CD8-positive, alpha-beta memory T cell (primary cell): Measurements from ENCODE around the gene TPM2. TPM values are rescaled to one million over a fixed set of nuclear protein-coding genes. Genes with fewer than 3 reads are reported as not detected.

Experiments
- CTCF ChIA-PET: fragments of 350-600 bp; sonication (Branson Sonifier 250); formaldehyde crosslinking; loops from one replicate; lab custom pipeline; 2021; ENCODE audit warnings: antibody characterized with exemption; lab: Charles Lee
- POLR2A ChIA-PET: fragments of 350-600 bp; sonication (Branson Sonifier 250); formaldehyde crosslinking; loops from one replicate; lab custom pipeline; 2021; ENCODE audit warnings: antibody characterized with exemption; lab: Charles Lee
- DNase-seq, 5 donors: peaks; one replicate each; pipeline versions ENCODE4 v3.0.0 to v3.0.0-alpha.2; 2020 to 2022; ENCODE audit warnings: mixed read lengths in 1 of 5
- H3K27ac ChIP-seq: one replicate; pipeline ENCODE4 v1.7.0; 2013; ENCODE audit warnings: low read depth, mild to moderate bottlenecking, low read length, moderate library complexity
- H3K27me3 ChIP-seq: 2 replicates; pipeline ENCODE4 v1.7.0; 2013; ENCODE audit warnings: low read length, mild to moderate bottlenecking; ENCODE audit not compliant: insufficient read depth, poor library complexity, severe bottlenecking
- H3K36me3 ChIP-seq: 2 replicates; pipeline ENCODE4 v1.7.0; 2013; ENCODE audit warnings: mild to moderate bottlenecking, low read length, moderate library complexity; ENCODE audit not compliant: insufficient read depth
- H3K4me1 ChIP-seq: 2 replicates; pipeline ENCODE4 v1.7.0; 2013; ENCODE audit warnings: mild to moderate bottlenecking, low read length, moderate library complexity; ENCODE audit not compliant: insufficient read depth
- H3K4me3 ChIP-seq: 2 replicates; pipeline ENCODE4 v1.7.0; 2013; ENCODE audit warnings: mild to moderate bottlenecking, low read length
- H3K9me3 ChIP-seq: 2 replicates; pipeline ENCODE4 v1.7.0; 2013; ENCODE audit warnings: mild to moderate bottlenecking, low read length
- H3K27ac Mint-ChIP-seq, 8 donors: one replicate each; pipeline ENCODE4 v1.8.0; 2020 to 2021; ENCODE audit warnings: mixed read lengths in 8 of 8, mild to moderate bottlenecking in 6 of 8, inconsistent platforms in 3 of 8, moderate library complexity in 3 of 8
- H3K27me3 Mint-ChIP-seq, 2 donors: one replicate each; pipeline ENCODE4 v1.8.0; 2020 to 2021; ENCODE audit warnings: mixed read lengths in 2 of 2, mild to moderate bottlenecking in 1 of 2, moderate library complexity in 1 of 2
- H3K36me3 Mint-ChIP-seq, 3 donors: one replicate each; pipeline ENCODE4 v1.8.0; 2020 to 2021; ENCODE audit warnings: mixed read lengths in 3 of 3, inconsistent platforms in 1 of 3, mild to moderate bottlenecking in 1 of 3
- H3K4me1 Mint-ChIP-seq, 3 donors: one replicate each; pipeline ENCODE4 v1.8.0; 2020 to 2021; ENCODE audit warnings: mixed read lengths in 3 of 3, inconsistent platforms in 1 of 3, mild to moderate bottlenecking in 1 of 3
- H3K4me3 Mint-ChIP-seq, 7 donors: one replicate each; pipeline ENCODE4 v1.8.0; 2020 to 2021; ENCODE audit warnings: mixed read lengths in 7 of 7, mild to moderate bottlenecking in 6 of 7, moderate library complexity in 4 of 7, inconsistent platforms in 2 of 7
- H3K9me3 Mint-ChIP-seq, 5 donors: one replicate each; pipeline ENCODE4 v1.8.0; 2020 to 2022; ENCODE audit warnings: mixed read lengths in 5 of 5, mild to moderate bottlenecking in 3 of 5, moderate library complexity in 2 of 5, inconsistent platforms in 1 of 5
- polyA plus RNA-seq: library from polyadenylated mRNA; unstranded; fragments of 300-500 nt; fragmentation: Illumina TruSeq; gene quantifications from one replicate; pipeline ENCODE4 v1.2.3, GENCODE V29; 2021
- total RNA-seq, 2 experiments: library from RNA; stranded (reverse); gene quantifications; one replicate each; pipeline ENCODE4 v1.2.3, GENCODE V29; 2021

Gene TPM2
- total and polyA plus RNA-seq, 3 experiments from 2014 or later = 0.22 to 7.3 (median 6.6) TPM

DNA sequence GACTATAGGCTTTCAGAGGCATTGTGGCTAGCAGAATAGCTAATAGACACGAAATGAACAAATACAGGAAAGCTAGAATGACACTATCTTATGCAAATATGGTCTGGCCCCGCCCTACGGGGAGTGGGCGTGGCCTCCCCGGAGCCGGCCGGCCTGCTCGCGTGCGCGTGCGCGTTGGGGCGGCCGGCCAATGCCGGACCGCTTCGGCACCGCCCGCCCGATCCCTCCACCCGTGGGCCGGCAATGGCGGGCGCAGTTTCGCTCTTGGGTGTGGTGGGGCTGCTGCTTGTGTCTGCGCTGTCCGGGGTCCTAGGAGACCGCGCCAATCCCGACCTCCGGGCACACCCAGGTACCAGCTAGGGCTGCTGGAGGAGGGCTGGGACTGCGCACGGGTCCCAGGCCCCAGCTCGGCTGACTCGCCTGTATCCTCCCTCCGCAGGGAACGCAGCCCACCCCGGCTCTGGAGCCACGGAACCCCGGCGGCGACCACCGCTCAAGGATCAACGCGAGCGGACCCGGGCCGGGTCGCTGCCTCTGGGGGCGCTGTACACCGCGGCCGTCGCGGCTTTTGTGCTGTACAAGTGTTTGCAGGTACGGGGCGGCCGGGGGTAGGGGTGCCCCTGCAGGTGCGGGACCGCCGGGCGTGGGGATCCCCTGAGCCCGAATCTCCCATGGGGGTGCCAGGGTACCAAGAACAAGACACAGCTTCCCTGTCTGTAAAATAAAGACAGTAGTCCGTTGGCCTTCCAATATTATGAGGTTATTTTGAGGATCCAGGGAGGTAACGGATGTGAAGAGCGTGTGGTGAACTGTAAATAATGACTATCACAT, 31.4 kb downstream of the TPM2 start, which contains the start of gene CCDC107:
Gene CCDC107, plus strand, starts transcription at position 156 of the 831 bp plus-strand sequence. Its CDS starts 88 bp downstream, at position 244.
- H3K36me3 ChIP-seq = peaks cover 10% of the 10 kb centered on the region
- peaks cover 65% of the 10 kb centered on the region for H3K4me1 ChIP-seq
- no peaks in the 10 kb centered on the region for H3K9me3 ChIP-seq
- H3K36me3 Mint-ChIP-seq = peaks cover 11 to 29% (median 13%) of the 10 kb centered on the region in 3 donors
- H3K27ac Mint-ChIP-seq = peak within 1 kb of the TSS; percentile 97 to 100 (median 99)
- DNase-seq = peak; percentile 79 to 89 (median 87)
- H3K4me1 Mint-ChIP-seq = peaks cover 67 to 86% (median 79%) of the 10 kb centered on the region in 3 donors
- peak within 1 kb of the TSS; percentile 90 for H3K4me3 ChIP-seq
- ChIA-PET POLR2A (interaction anchor here (0.6 to 5.1 kb wide), 14 partner anchors 9 to 73 kb away, joined by 3 to 53 read pairs (median 6); partner anchors contain the start of genes CREB3, TESK1 and TLN1), CTCF (interaction anchor here (0.9 to 10.0 kb wide), 31 partner anchors 8 to 555 kb away, joined by 3 to 162 read pairs (median 7); partner anchors contain the start of genes ARHGEF39, CD72, CREB3 and GBA2)
- peaks cover 4 to 10% of the 10 kb centered on the region in 2 donors for H3K27me3 Mint-ChIP-seq
- H3K4me3 Mint-ChIP-seq = peak within 1 kb of the TSS; percentile 84 to 97 (median 92)
- H3K27ac ChIP-seq = peak within 1 kb of the TSS; percentile 99
- H3K9me3 Mint-ChIP-seq = peaks cover 0 to 6% (median 4%) of the 10 kb centered on the region in 5 donors
- no peaks in the 10 kb centered on the region for H3K27me3 ChIP-seq

- Mint-ChIP-seq H3K9me3 (peaks cover 0 to 6% (median 4%) of the 10 kb centered on the region in 5 donors), H3K36me3 (peaks cover 11 to 29% (median 13%) of the 10 kb centered on the region in 3 donors), H3K4me3 (peak within 1 kb of the TSS; percentile 84 to 97 (median 92)), H3K4me1 (peaks cover 61 to 79% (median 72%) of the 10 kb centered on the region in 3 donors), H3K27ac (peak within 1 kb of the TSS; percentile 97 to 100 (median 99)), H3K27me3 (peaks cover 4 to 9% of the 10 kb centered on the region in 2 donors)
- H3K9me3 ChIP-seq = no peaks in the 10 kb centered on the region
- peak within 1 kb of the TSS; percentile 99 for H3K27ac ChIP-seq
- POLR2A ChIA-PET = interaction anchor here (0.6 to 5.1 kb wide), 13 partner anchors 11 to 74 kb away, joined by 3 to 53 read pairs (median 6); partner anchors contain the start of genes CREB3, TESK1 and TLN1
- peak; percentile 76 to 94 (median 91) for DNase-seq
- H3K36me3 ChIP-seq = peaks cover 10% of the 10 kb centered on the region
- CTCF ChIA-PET = interaction anchor here (0.9 to 10.0 kb wide), 28 partner anchors 9 to 555 kb away, joined by 3 to 162 read pairs (median 8); partner anchors contain the start of genes ARHGEF39, CD72, CREB3 and GBA2
- H3K27me3 ChIP-seq = no peaks in the 10 kb centered on the region
- peak within 1 kb of the TSS; percentile 90 for H3K4me3 ChIP-seq
- peaks cover 60% of the 10 kb centered on the region for H3K4me1 ChIP-seq
These were observed 32.1 kb downstream of the TPM2 start, which contains the start of gene RMRP for GRCh38 chr9:35657546-35658136. Gene RMRP, minus strand, starts transcription at chr9:35658019.

- peaks cover 0 to 6% (median 4%) of the 10 kb centered on the region in 5 donors for H3K9me3 Mint-ChIP-seq
- DNase-seq = no peak
- no peaks in the 10 kb centered on the region for H3K9me3 ChIP-seq
- peaks cover 10% of the 10 kb centered on the region for H3K36me3 ChIP-seq
- H3K27ac Mint-ChIP-seq = peak overlapping the region; percentile 97 to 100 (median 99)
- H3K4me1 ChIP-seq = peaks cover 59% of the 10 kb centered on the region
- H3K4me1 Mint-ChIP-seq = peaks cover 56 to 75% (median 67%) of the 10 kb centered on the region in 3 donors
- peaks cover 4 to 9% of the 10 kb centered on the region in 2 donors for H3K27me3 Mint-ChIP-seq
- H3K27me3 ChIP-seq = no peaks in the 10 kb centered on the region
- H3K4me3 ChIP-seq = peak overlapping the region; percentile 90
- ChIA-PET CTCF (interaction anchor here (0.9 to 10.0 kb wide), 18 partner anchors 9 to 225 kb away, joined by 3 to 162 read pairs (median 12); partner anchors contain the start of genes ARHGEF39, CD72, CREB3 and GBA2), POLR2A (interaction anchor here (0.6 to 5.1 kb wide), 7 partner anchors 10 to 102 kb away, joined by 3 to 53 read pairs (median 8); partner anchors contain the start of genes CREB3 and TLN1)
- peak overlapping the region; percentile 99 for H3K27ac ChIP-seq
- peak overlapping the region; percentile 84 to 97 (median 92) for H3K4me3 Mint-ChIP-seq
- peaks cover 11 to 29% (median 13%) of the 10 kb centered on the region in 3 donors for H3K36me3 Mint-ChIP-seq
These were observed 32.7 kb downstream of the TPM2 start for GRCh38 chr9:35656831-35657545.

GRCh38 chr9:35656348-35656747, 33.4 kb downstream of the TPM2 start:
- Histone ChIP-seq H3K4me1 (peaks cover 59% of the 10 kb centered on the region), H3K4me3 (no peak overlapping the region), H3K9me3 (no peaks in the 10 kb centered on the region), H3K27me3 (no peaks in the 10 kb centered on the region), H3K27ac (no peak overlapping the region), H3K36me3 (peaks cover 10% of the 10 kb centered on the region)
- H3K9me3 Mint-ChIP-seq = peaks cover 0 to 6% (median 4%) of the 10 kb centered on the region in 5 donors
- DNase-seq = peak in 2 of 5 donors; percentile 18 to 22
- peak overlapping the region; percentile 97 to 100 (median 99) for H3K27ac Mint-ChIP-seq
- peaks cover 57 to 75% (median 67%) of the 10 kb centered on the region in 3 donors for H3K4me1 Mint-ChIP-seq
- H3K36me3 Mint-ChIP-seq = peaks cover 8 to 26% (median 9%) of the 10 kb centered on the region in 3 donors
- CTCF ChIA-PET = interaction anchor here (0.9 to 10.0 kb wide), 13 partner anchors 10 to 226 kb away, joined by 3 to 162 read pairs (median 12); partner anchors contain the start of genes ARHGEF39, CD72, CREB3 and HINT2
- peaks cover 4 to 9% of the 10 kb centered on the region in 2 donors for H3K27me3 Mint-ChIP-seq
- POLR2A ChIA-PET = interaction anchor here (0.6 to 5.1 kb wide), 6 partner anchors 10 to 103 kb away, joined by 4 to 53 read pairs (median 6); partner anchors contain the start of genes CREB3 and TLN1
- peak overlapping the region; percentile 38 to 97 (median 92) for H3K4me3 Mint-ChIP-seq

DNA sequence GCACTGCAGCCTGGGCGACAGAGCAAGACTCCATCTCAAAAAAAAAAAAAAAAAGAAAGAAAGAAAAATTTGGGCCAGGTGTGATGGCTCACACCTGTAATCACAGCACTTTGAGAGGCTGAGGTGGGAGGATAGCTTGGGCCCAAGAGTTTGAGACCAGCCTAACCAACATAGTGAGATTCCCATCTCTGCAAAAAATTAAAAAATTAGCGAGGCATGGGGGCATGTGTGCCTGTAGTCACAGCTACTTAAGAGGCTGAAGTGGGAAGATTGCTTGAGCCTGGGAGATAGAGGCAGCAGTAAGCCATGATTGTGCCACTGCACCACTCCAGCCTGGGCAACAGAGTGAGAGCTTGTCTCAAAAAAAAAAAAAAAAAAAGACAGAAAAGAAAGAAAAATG, 36.1 kb downstream of the TPM2 start:
- peaks cover 4 to 9% of the 10 kb centered on the region in 2 donors for H3K27me3 Mint-ChIP-seq
- H3K36me3 ChIP-seq = no peaks in the 10 kb centered on the region
- H3K27ac Mint-ChIP-seq = peak overlapping the region in 7 of 8 donors; percentile 70 to 100 (median 86)
- ChIA-PET CTCF (interaction anchor here (6.5 to 10.0 kb wide), 2 partner anchors 7 to 43 kb away, joined by 72 to 162 read pairs; partner anchors contain the start of gene SIT1), POLR2A (no interaction called here)
- H3K4me1 Mint-ChIP-seq = peaks cover 51 to 73% (median 56%) of the 10 kb centered on the region in 3 donors
- peaks cover 0 to 6% (median 4%) of the 10 kb centered on the region in 5 donors for H3K9me3 Mint-ChIP-seq
- no peaks in the 10 kb centered on the region for H3K27me3 ChIP-seq
- H3K4me1 ChIP-seq = peaks cover 45% of the 10 kb centered on the region
- H3K36me3 Mint-ChIP-seq = peaks cover 0 to 15% (median 2%) of the 10 kb centered on the region in 3 donors
- H3K4me3 ChIP-seq = no peak overlapping the region
- DNase-seq = no peak
- no peak overlapping the region for H3K27ac ChIP-seq
- H3K9me3 ChIP-seq = no peaks in the 10 kb centered on the region
- H3K4me3 Mint-ChIP-seq = peak overlapping the region in 1 of 7 donors; percentile 41

DNA sequence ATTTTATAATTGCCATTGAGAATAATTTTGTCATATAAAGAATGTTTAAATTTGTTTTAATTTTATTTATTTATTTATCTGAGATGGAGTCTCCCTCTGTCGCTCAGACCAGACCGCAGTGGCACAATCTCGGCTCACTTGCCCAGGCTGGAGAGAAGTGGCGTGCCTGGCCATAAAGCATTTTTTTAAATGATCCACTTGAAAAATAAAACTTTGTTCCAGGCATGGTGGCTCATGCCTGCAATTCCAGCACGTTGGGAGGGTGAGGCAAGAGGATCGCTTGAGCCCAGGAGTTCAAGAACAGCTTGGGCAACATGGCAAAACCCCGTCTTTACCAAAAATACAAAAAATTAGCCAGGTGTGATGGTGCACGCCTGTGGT, 36.9 kb downstream of the TPM2 start:
- DNase-seq = no peak
- Histone ChIP-seq H3K36me3 (no peaks in the 10 kb centered on the region), H3K9me3 (no peaks in the 10 kb centered on the region), H3K4me3 (no peak overlapping the region), H3K4me1 (peaks cover 53% of the 10 kb centered on the region), H3K27ac (no peak overlapping the region), H3K27me3 (no peaks in the 10 kb centered on the region)
- H3K27ac Mint-ChIP-seq = peak overlapping the region in 6 of 8 donors; percentile 23 to 93 (median 60)
- POLR2A ChIA-PET = no interaction called here
- H3K36me3 Mint-ChIP-seq = peaks cover 0 to 13% (median under 1%) of the 10 kb centered on the region in 3 donors
- peaks cover 57 to 78% (median 60%) of the 10 kb centered on the region in 3 donors for H3K4me1 Mint-ChIP-seq
- peaks cover 2 to 3% of the 10 kb centered on the region in 2 donors for H3K27me3 Mint-ChIP-seq
- CTCF ChIA-PET = no interaction called here
- H3K4me3 Mint-ChIP-seq = no peak overlapping the region
- peaks cover 0 to 3% (median 2%) of the 10 kb centered on the region in 5 donors for H3K9me3 Mint-ChIP-seq
